MCF 10A (cell line): Measurements from ENCODE around the gene DDIAS. TPM values are rescaled to one million over a fixed set of nuclear protein-coding genes. Genes with fewer than 3 reads are reported as not detected.
"Not testable (repeated sequence)": the region's sequence is repeated elsewhere in the genome, so short reads cannot be mapped to it uniquely, and the experiment has no call there.

ENCODE experiments used
- BruUV-seq: library from RNA; stranded (reverse); fragments of 400-500 nt; replicated peaks from 2 replicates; lab custom pipeline; 2021; lab: Mats Ljungman, UMichigan
- CTCF ChIA-PET: fragments of 300-600 bp; sonication (Branson Sonifier 250); formaldehyde crosslinking; extraction: SDS; loops from one replicate; lab custom pipeline; 2021; ENCODE audit warnings: antibody characterized with exemption, inconsistent platforms; lab: Yijun Ruan, JAX
- POLR2A ChIA-PET: fragments of 300-600, 350-650 bp; sonication (Branson Sonifier 250); formaldehyde crosslinking; extraction: SDS; loops from one replicate; lab custom pipeline; 2020; ENCODE audit warnings: antibody characterized with exemption, inconsistent platforms; lab: Yijun Ruan, JAX
- DNase-seq: peaks from one replicate; pipeline ENCODE4 v3.0.0-alpha.2; 2018; ENCODE audit not compliant: unreplicated experiment
- H3K27ac Mint-ChIP-seq: one replicate; pipeline ENCODE4 v1.8.0; 2022; ENCODE audit warnings: mild to moderate bottlenecking, low read depth, mixed read lengths; ENCODE audit not compliant: unreplicated experiment
- H3K27me3 Mint-ChIP-seq: one replicate; pipeline ENCODE4 v1.8.0; 2022; ENCODE audit warnings: mixed read lengths; ENCODE audit not compliant: insufficient read depth, unreplicated experiment
- H3K36me3 Mint-ChIP-seq: one replicate; pipeline ENCODE4 v1.8.0; 2022; ENCODE audit warnings: mild to moderate bottlenecking, moderate library complexity, mixed read lengths; ENCODE audit not compliant: insufficient read depth, unreplicated experiment
- H3K4me1 Mint-ChIP-seq: one replicate; pipeline ENCODE4 v1.8.0; 2022; ENCODE audit warnings: mixed read lengths; ENCODE audit not compliant: insufficient read depth, unreplicated experiment
- H3K4me3 Mint-ChIP-seq: one replicate; pipeline ENCODE4 v1.8.0; 2022; ENCODE audit warnings: mild to moderate bottlenecking, moderate library complexity, mixed read lengths; ENCODE audit not compliant: unreplicated experiment
- H3K9me3 Mint-ChIP-seq: one replicate; pipeline ENCODE4 v1.8.0; 2022; ENCODE audit warnings: mixed read lengths; ENCODE audit not compliant: unreplicated experiment
- intact Hi-C: fragments of 100-400 bp; cut with micrococcal nuclease; formaldehyde crosslinking; loops from 2 replicates; pipeline ENCODE4 v1.14.1; 2022
- total RNA-seq: library from RNA; stranded (reverse); gene quantifications from 2 replicates; pipeline ENCODE4 v1.2.3, GENCODE V29; 2022
- TF ChIP-seq, protein P1 (sequence below): fragments of 200-600 bp; IDR thresholded peaks from one replicate; pipeline ENCODE4 v1.8.0; 2022; ENCODE audit warnings: antibody characterized with exemption, mild to moderate bottlenecking; ENCODE audit not compliant: unreplicated experiment

Gene DDIAS
- total RNA-seq, 1 experiment from 2014 or later, result 7.7 TPM

DNA sequence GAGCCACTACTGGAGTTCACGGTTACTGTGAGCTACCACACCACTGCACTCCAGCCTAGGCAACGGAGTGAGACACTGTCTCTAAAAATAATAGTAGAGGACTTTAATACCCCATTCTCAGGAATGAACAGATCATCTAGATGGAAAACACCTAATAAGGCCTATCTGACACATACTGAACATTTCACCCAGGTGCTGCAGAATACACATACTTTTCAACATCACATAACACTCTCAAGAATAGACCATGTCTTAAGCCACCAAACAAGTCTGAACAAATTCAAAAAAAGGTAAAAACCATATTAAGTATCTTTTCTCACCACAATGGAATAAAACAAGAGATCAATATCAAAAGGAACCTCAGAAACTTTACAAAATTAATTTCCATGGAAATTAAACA is 37.9 kb downstream of the DDIAS start:
- no peak for DNase-seq
- BruUV-seq, result no TSS peak
- Mint-ChIP-seq H3K4me3 (no peak overlapping the region), H3K4me1 (no peaks in the 10 kb centered on the region), H3K36me3 (no peaks in the 10 kb centered on the region), H3K27ac (no peak overlapping the region), H3K9me3 (no peaks in the 10 kb centered on the region), H3K27me3 (no peaks in the 10 kb centered on the region)
- ChIA-PET POLR2A (no interaction called here), CTCF (interaction anchor here (1.0 to 1.6 kb wide), 2 partner anchors 10 to 11 kb away, joined by 3 to 5 read pairs; no protein-coding TSS in a partner anchor)
- intact Hi-C loops, result no loop called here
- TF ChIP-seq, protein P1, sequence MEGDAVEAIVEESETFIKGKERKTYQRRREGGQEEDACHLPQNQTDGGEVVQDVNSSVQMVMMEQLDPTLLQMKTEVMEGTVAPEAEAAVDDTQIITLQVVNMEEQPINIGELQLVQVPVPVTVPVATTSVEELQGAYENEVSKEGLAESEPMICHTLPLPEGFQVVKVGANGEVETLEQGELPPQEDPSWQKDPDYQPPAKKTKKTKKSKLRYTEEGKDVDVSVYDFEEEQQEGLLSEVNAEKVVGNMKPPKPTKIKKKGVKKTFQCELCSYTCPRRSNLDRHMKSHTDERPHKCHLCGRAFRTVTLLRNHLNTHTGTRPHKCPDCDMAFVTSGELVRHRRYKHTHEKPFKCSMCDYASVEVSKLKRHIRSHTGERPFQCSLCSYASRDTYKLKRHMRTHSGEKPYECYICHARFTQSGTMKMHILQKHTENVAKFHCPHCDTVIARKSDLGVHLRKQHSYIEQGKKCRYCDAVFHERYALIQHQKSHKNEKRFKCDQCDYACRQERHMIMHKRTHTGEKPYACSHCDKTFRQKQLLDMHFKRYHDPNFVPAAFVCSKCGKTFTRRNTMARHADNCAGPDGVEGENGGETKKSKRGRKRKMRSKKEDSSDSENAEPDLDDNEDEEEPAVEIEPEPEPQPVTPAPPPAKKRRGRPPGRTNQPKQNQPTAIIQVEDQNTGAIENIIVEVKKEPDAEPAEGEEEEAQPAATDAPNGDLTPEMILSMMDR, result no peak

DNA sequence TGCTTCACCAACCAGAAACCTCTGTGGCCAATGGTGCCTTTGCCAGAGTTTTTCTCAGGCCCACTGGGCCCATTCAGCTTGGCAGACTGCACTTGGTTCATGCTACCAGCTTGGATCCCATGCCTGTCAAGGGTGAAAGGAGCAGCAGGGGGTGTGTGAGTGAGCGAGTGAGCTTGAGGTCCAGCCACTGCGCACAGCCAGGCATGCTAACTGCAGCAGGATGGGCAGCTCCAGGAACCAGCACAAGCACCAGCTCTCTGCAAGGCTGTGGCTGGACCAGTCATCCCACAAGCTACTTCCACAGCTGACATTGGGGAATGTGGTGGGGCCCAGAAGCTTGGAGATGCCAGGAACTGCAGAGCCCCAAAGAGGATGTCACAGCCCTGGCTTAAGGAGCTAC is 40.8 kb downstream of the DDIAS start:
- Mint-ChIP-seq H3K4me3 (no peak overlapping the region), H3K36me3 (no peaks in the 10 kb centered on the region), H3K27ac (no peak overlapping the region), H3K27me3 (no peaks in the 10 kb centered on the region), H3K4me1 (no peaks in the 10 kb centered on the region), H3K9me3 (no peaks in the 10 kb centered on the region)
- ChIA-PET POLR2A (no interaction called here), CTCF (interaction anchor here (0.6 to 1.6 kb wide), 4 partner anchors 8 to 524 kb away, joined by 3 to 6 read pairs (median 4); no protein-coding TSS in a partner anchor)
- no peak for DNase-seq
- BruUV-seq, result no TSS peak
- intact Hi-C loops, result no loop called here
- TF ChIP-seq, protein P1, result no peak

DNA sequence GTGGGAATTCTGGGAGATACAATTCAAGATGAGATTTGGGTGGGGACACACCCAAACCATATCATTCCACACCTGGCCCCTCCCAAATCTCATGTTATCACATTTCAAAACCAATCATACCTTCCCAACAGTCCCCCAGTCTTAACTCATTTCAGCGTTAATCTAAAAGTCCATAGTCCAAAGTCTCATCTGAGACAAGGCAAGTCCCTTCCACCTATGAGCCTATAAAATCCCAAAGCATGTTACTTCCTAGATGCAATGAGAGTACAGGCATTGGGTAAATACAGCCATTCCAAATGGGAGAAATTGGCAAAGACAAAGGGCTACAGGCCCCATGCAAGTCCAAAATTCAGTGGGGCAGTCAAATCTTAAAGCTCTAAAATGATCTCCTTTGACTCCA is 41.9 kb downstream of the DDIAS start:
- H3K27ac Mint-ChIP-seq, H3K9me3 Mint-ChIP-seq, H3K27me3 Mint-ChIP-seq, H3K4me1 Mint-ChIP-seq, POLR2A ChIA-PET, intact Hi-C loops, H3K4me3 Mint-ChIP-seq, DNase-seq, H3K36me3 Mint-ChIP-seq, BruUV-seq: not testable (repeated sequence)
- CTCF ChIA-PET, result interaction anchor here (1.6 kb wide), 1 partner anchor 9 kb away, joined by 3 read pairs; no protein-coding TSS in a partner anchor

DNA sequence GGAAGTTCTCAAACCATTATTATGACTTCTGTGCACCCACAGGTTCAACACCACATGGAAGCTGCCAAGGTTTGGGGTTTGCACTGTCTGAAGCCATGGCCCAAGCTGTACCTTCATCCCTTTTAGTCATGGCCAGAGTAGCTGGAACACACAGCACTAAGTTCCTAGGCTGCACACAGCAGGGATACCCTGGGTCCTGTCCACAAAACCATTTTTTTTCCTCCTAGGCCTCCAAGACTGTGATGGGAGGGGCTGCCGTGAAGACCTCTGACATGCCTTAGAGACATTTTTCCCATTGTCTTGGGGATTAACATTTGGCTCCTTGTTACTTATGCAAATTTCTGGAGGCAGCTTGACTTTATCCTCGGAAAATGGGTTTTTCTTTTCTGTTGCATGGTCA is 42.7 kb downstream of the DDIAS start:
- Mint-ChIP-seq H3K9me3 (no peaks in the 10 kb centered on the region), H3K4me3 (no peak overlapping the region), H3K4me1 (no peaks in the 10 kb centered on the region), H3K36me3 (no peaks in the 10 kb centered on the region), H3K27me3 (no peaks in the 10 kb centered on the region), H3K27ac (no peak overlapping the region)
- intact Hi-C loops, result no loop called here
- no TSS peak for BruUV-seq
- TF ChIP-seq, protein P1, result no peak
- ChIA-PET CTCF (no interaction called here), POLR2A (no interaction called here)
- no peak for DNase-seq

DNA sequence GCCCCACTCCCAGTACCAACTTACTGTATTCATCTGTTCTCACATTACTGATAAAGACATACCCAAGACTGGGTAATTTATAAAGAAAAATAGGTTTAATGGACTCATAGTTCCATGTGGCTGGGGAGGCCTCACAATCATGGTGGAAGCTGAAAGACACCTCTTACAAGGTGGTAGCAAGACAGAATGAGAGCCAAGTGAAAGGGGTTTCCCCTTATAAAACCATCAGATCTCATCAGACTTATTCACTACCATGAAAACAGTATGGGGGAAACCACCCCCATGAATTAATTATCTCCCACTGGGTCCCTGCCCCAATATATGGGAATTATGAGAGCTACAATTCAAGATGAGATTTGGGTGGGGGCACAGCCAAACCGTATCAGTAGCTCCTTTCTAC is 43.5 kb downstream of the DDIAS start:
- CTCF ChIA-PET, result not testable (repeated sequence)

More for the DNA sequence above, 43.5 kb downstream of the DDIAS start:
- H3K27ac Mint-ChIP-seq, H3K4me1 Mint-ChIP-seq, POLR2A ChIA-PET, intact Hi-C loops, H3K4me3 Mint-ChIP-seq, DNase-seq, H3K27me3 Mint-ChIP-seq, BruUV-seq, H3K36me3 Mint-ChIP-seq, H3K9me3 Mint-ChIP-seq: not testable (repeated sequence)
